MCF 10A (cell line): ENCODE data around the gene SRL. TPM values are rescaled to one million over a fixed set of nuclear protein-coding genes. Genes with fewer than 3 reads are reported as not detected.
A peak's percentile ranks its signal among the peaks of the same experiment; 100 is the strongest.

Source experiments
- BruUV-seq: library from RNA; stranded (reverse); fragments of 400-500 nt; replicated peaks from 2 replicates; lab custom pipeline; 2021; lab: Mats Ljungman, UMichigan
- CTCF ChIA-PET: fragments of 300-600 bp; sonication (Branson Sonifier 250); formaldehyde crosslinking; extraction: SDS; loops from one replicate; lab custom pipeline; 2021; ENCODE audit warnings: antibody characterized with exemption, inconsistent platforms; lab: Yijun Ruan, JAX
- POLR2A ChIA-PET: fragments of 300-600, 350-650 bp; sonication (Branson Sonifier 250); formaldehyde crosslinking; extraction: SDS; loops from one replicate; lab custom pipeline; 2020; ENCODE audit warnings: antibody characterized with exemption, inconsistent platforms; lab: Yijun Ruan, JAX
- DNase-seq: peaks from one replicate; pipeline ENCODE4 v3.0.0-alpha.2; 2018; ENCODE audit not compliant: unreplicated experiment
- H3K27ac Mint-ChIP-seq: one replicate; pipeline ENCODE4 v1.8.0; 2022; ENCODE audit warnings: mild to moderate bottlenecking, low read depth, mixed read lengths; ENCODE audit not compliant: unreplicated experiment
- H3K27me3 Mint-ChIP-seq: one replicate; pipeline ENCODE4 v1.8.0; 2022; ENCODE audit warnings: mixed read lengths; ENCODE audit not compliant: insufficient read depth, unreplicated experiment
- H3K36me3 Mint-ChIP-seq: one replicate; pipeline ENCODE4 v1.8.0; 2022; ENCODE audit warnings: mild to moderate bottlenecking, moderate library complexity, mixed read lengths; ENCODE audit not compliant: insufficient read depth, unreplicated experiment
- H3K4me1 Mint-ChIP-seq: one replicate; pipeline ENCODE4 v1.8.0; 2022; ENCODE audit warnings: mixed read lengths; ENCODE audit not compliant: insufficient read depth, unreplicated experiment
- H3K4me3 Mint-ChIP-seq: one replicate; pipeline ENCODE4 v1.8.0; 2022; ENCODE audit warnings: mild to moderate bottlenecking, moderate library complexity, mixed read lengths; ENCODE audit not compliant: unreplicated experiment
- H3K9me3 Mint-ChIP-seq: one replicate; pipeline ENCODE4 v1.8.0; 2022; ENCODE audit warnings: mixed read lengths; ENCODE audit not compliant: unreplicated experiment
- CTCF ChIP-seq: fragments of 200-600 bp; IDR thresholded peaks from one replicate; pipeline ENCODE4 v1.8.0; 2022; ENCODE audit warnings: antibody characterized with exemption, mild to moderate bottlenecking; ENCODE audit not compliant: unreplicated experiment
- intact Hi-C: fragments of 100-400 bp; cut with micrococcal nuclease; formaldehyde crosslinking; loops from 2 replicates; pipeline ENCODE4 v1.14.1; 2022
- total RNA-seq: library from RNA; stranded (reverse); gene quantifications from 2 replicates; pipeline ENCODE4 v1.2.3, GENCODE V29; 2022

Gene SRL
- total RNA-seq, 1 experiment from 2014 or later, result not detected

- BruUV-seq, result no TSS peak
- intact Hi-C loops, result loop anchor here (5.0 kb wide), 1 partner anchor 200 kb away; no protein-coding TSS in a partner anchor
- Mint-ChIP-seq H3K9me3 (no peaks in the 10 kb centered on the region), H3K36me3 (no peaks in the 10 kb centered on the region), H3K4me1 (peaks cover 10% of the 10 kb centered on the region), H3K27ac (no peak overlapping the region), H3K4me3 (no peak overlapping the region), H3K27me3 (peaks cover 12% of the 10 kb centered on the region)
- CTCF ChIA-PET, result interaction anchor here (8.6 kb wide), 1 partner anchor 51 kb away, joined by 109 read pairs; no protein-coding TSS in a partner anchor
- DNase-seq, result no peak
- POLR2A ChIA-PET, result interaction anchor here (0.8 to 3.7 kb wide), 5 partner anchors 11 to 124 kb away, joined by 3 to 11 read pairs (median 5); no protein-coding TSS in a partner anchor
- no peak for TF ChIP-seq CTCF
These were observed 39.1 kb downstream of the SRL start for GRCh38 chr16:4202615-4203345.

GRCh38 chr16:4200781-4201137, 41.1 kb downstream of the SRL start:
- intact Hi-C loops, result loop anchor here (1.0 to 5.0 kb wide), 4 partner anchors 54 to 217 kb away; no protein-coding TSS in a partner anchor
- no peaks in the 10 kb centered on the region for H3K9me3 Mint-ChIP-seq
- no TSS peak for BruUV-seq

GRCh38 chr16:4200000-4200780, 41.7 kb downstream of the SRL start:
- Mint-ChIP-seq H3K4me1 (peaks cover 10% of the 10 kb centered on the region), H3K9me3 (no peaks in the 10 kb centered on the region), H3K27ac (no peak overlapping the region), H3K27me3 (no peaks in the 10 kb centered on the region), H3K4me3 (no peak overlapping the region), H3K36me3 (no peaks in the 10 kb centered on the region)
- no TSS peak for BruUV-seq
- DNase-seq, result peak; percentile 80
- ChIA-PET POLR2A (interaction anchor here (0.6 to 2.8 kb wide), 7 partner anchors 14 to 895 kb away, joined by 3 to 30 read pairs (median 4); partner anchors contain the start of gene TIGD7), CTCF (interaction anchor here (0.6 to 8.6 kb wide), 40 partner anchors 8 to 229 kb away, joined by 3 to 109 read pairs (median 4); partner anchors contain the start of gene PAM16)
- TF ChIP-seq CTCF, result peak; percentile 84
- intact Hi-C loops, result loop anchor here (1.0 to 5.0 kb wide), 4 partner anchors 54 to 217 kb away; no protein-coding TSS in a partner anchor

More at GRCh38 chr16:4200781-4201137, 41.1 kb downstream of the SRL start:
- no peak overlapping the region for H3K4me3 Mint-ChIP-seq
- ChIA-PET CTCF (interaction anchor here (0.6 to 8.6 kb wide), 36 partner anchors 9 to 230 kb away, joined by 3 to 109 read pairs (median 4); partner anchors contain the start of gene PAM16), POLR2A (interaction anchor here (0.6 to 2.8 kb wide), 7 partner anchors 13 to 896 kb away, joined by 3 to 30 read pairs (median 4); partner anchors contain the start of gene TIGD7)
- H3K27me3 Mint-ChIP-seq, result no peaks in the 10 kb centered on the region
- H3K4me1 Mint-ChIP-seq, result peaks cover 10% of the 10 kb centered on the region
- no peak for TF ChIP-seq CTCF
- DNase-seq, result peak; percentile 1
- H3K27ac Mint-ChIP-seq, result no peak overlapping the region
- no peaks in the 10 kb centered on the region for H3K36me3 Mint-ChIP-seq
